Calu3 (cell line): Measurements from ENCODE around the gene DYRK1A. TPM values are rescaled to one million over a fixed set of nuclear protein-coding genes. Genes with fewer than 3 reads are reported as not detected.

Experiments used
- BruUV-seq: library from RNA; stranded (reverse); fragments of 400-500 nt; replicated peaks from 2 replicates; lab custom pipeline; 2021; lab: Mats Ljungman, UMichigan
- CTCF ChIA-PET: fragments of 300-600 bp; sonication (Branson Sonifier 250); formaldehyde crosslinking; loops from one replicate; lab custom pipeline; 2022; ENCODE audit warnings: antibody characterized with exemption; lab: Charles Lee
- DNase-seq: peaks from one replicate; pipeline ENCODE4 v3.0.0; 2022
- H3K27ac Mint-ChIP-seq: one replicate; pipeline ENCODE4 v1.8.0; 2022; ENCODE audit warnings: mixed read lengths; ENCODE audit not compliant: unreplicated experiment
- H3K27me3 Mint-ChIP-seq: one replicate; pipeline ENCODE4 v1.8.0; 2022; ENCODE audit warnings: mixed read lengths; ENCODE audit not compliant: unreplicated experiment
- H3K36me3 Mint-ChIP-seq: one replicate; pipeline ENCODE4 v1.8.0; 2022; ENCODE audit warnings: mild to moderate bottlenecking, moderate library complexity, mixed read lengths; ENCODE audit not compliant: insufficient read depth, unreplicated experiment
- H3K4me1 Mint-ChIP-seq: one replicate; pipeline ENCODE4 v1.8.0; 2022; ENCODE audit warnings: mild to moderate bottlenecking, low read depth, mixed read lengths; ENCODE audit not compliant: unreplicated experiment
- H3K4me3 Mint-ChIP-seq: one replicate; pipeline ENCODE4 v1.8.0; 2022; ENCODE audit warnings: mild to moderate bottlenecking, low read depth, moderate library complexity, mixed read lengths; ENCODE audit not compliant: unreplicated experiment
- H3K9me3 Mint-ChIP-seq: one replicate; pipeline ENCODE4 v1.8.0; 2022; ENCODE audit warnings: low read depth, mixed read lengths; ENCODE audit not compliant: unreplicated experiment
- CTCF ChIP-seq: fragments of 200-600 bp; IDR thresholded peaks from one replicate; pipeline ENCODE4 v1.8.0; 2022; ENCODE audit warnings: antibody characterized with exemption; ENCODE audit not compliant: unreplicated experiment
- intact Hi-C: fragments of 100-400 bp; cut with micrococcal nuclease; formaldehyde crosslinking; loops from one replicate; pipeline ENCODE4 v1.10.0; 2022; ENCODE audit not compliant: unreplicated experiment
- total RNA-seq: library from RNA; stranded (reverse); gene quantifications from 2 replicates; pipeline ENCODE4 v1.2.3, GENCODE V29; 2022

The DYRK1A gene
- total RNA-seq, 1 experiment from 2014 or later: 45.4 TPM

- intact Hi-C loops: no loop called here
- no TSS peak for BruUV-seq
- Mint-ChIP-seq H3K27ac (no peak overlapping the region), H3K27me3 (no peaks in the 10 kb centered on the region), H3K4me1 (no peaks in the 10 kb centered on the region), H3K4me3 (no peak overlapping the region), H3K9me3 (no peaks in the 10 kb centered on the region), H3K36me3 (no peaks in the 10 kb centered on the region)
- no peak for TF ChIP-seq CTCF
- DNase-seq: no peak
- CTCF ChIA-PET: interaction anchor here (0.7 kb wide), 1 partner anchor 8 kb away, joined by 4 read pairs; no protein-coding TSS in a partner anchor
These were observed 35.2 kb upstream of the DYRK1A start for GRCh38 chr21:37331411-37331810.

- H3K27ac Mint-ChIP-seq: no peak overlapping the region
- no peaks in the 10 kb centered on the region for H3K27me3 Mint-ChIP-seq
- CTCF ChIA-PET: no interaction called here
- DNase-seq: no peak
- no peak for TF ChIP-seq CTCF
- H3K4me3 Mint-ChIP-seq: no peak overlapping the region
- intact Hi-C loops: no loop called here
- H3K9me3 Mint-ChIP-seq: no peaks in the 10 kb centered on the region
- H3K36me3 Mint-ChIP-seq: no peaks in the 10 kb centered on the region
- H3K4me1 Mint-ChIP-seq: peaks cover 19% of the 10 kb centered on the region
- no TSS peak for BruUV-seq
These were observed 31.5 kb upstream of the DYRK1A start for GRCh38 chr21:37335053-37335452.

- CTCF ChIA-PET: no interaction called here
- Mint-ChIP-seq H3K4me1 (peaks cover 19% of the 10 kb centered on the region), H3K36me3 (no peaks in the 10 kb centered on the region), H3K9me3 (no peaks in the 10 kb centered on the region), H3K27ac (no peak overlapping the region), H3K4me3 (no peak overlapping the region), H3K27me3 (no peaks in the 10 kb centered on the region)
- DNase-seq: no peak
- no TSS peak for BruUV-seq
- no peak for TF ChIP-seq CTCF
- intact Hi-C loops: no loop called here
These were observed 29.4 kb upstream of the DYRK1A start for GRCh38 chr21:37337179-37337578.

GRCh38 chr21:37337831-37338230, 28.7 kb upstream of the DYRK1A start:
- no TSS peak for BruUV-seq
- CTCF ChIA-PET: no interaction called here

More at GRCh38 chr21:37337831-37338230, 28.7 kb upstream of the DYRK1A start:
- no peaks in the 10 kb centered on the region for H3K9me3 Mint-ChIP-seq
- no peak for TF ChIP-seq CTCF
- intact Hi-C loops: no loop called here
- H3K36me3 Mint-ChIP-seq: no peaks in the 10 kb centered on the region
- H3K4me1 Mint-ChIP-seq: peaks cover 19% of the 10 kb centered on the region
- no peak for DNase-seq
- no peak overlapping the region for H3K4me3 Mint-ChIP-seq
- no peak overlapping the region for H3K27ac Mint-ChIP-seq
- H3K27me3 Mint-ChIP-seq: no peaks in the 10 kb centered on the region
